NCI-H510A (cell line): ENCODE results near the gene NOC4L.
"Not testable (repeated sequence)": the region's sequence is repeated elsewhere in the genome, so short reads cannot be mapped to it uniquely, and the experiment has no call there.

Experiments used
- DNase-seq: peaks from one replicate; lab custom pipeline; 2025; lab: John Stamatoyannopoulos, UW

Gene NOC4L

DNA sequence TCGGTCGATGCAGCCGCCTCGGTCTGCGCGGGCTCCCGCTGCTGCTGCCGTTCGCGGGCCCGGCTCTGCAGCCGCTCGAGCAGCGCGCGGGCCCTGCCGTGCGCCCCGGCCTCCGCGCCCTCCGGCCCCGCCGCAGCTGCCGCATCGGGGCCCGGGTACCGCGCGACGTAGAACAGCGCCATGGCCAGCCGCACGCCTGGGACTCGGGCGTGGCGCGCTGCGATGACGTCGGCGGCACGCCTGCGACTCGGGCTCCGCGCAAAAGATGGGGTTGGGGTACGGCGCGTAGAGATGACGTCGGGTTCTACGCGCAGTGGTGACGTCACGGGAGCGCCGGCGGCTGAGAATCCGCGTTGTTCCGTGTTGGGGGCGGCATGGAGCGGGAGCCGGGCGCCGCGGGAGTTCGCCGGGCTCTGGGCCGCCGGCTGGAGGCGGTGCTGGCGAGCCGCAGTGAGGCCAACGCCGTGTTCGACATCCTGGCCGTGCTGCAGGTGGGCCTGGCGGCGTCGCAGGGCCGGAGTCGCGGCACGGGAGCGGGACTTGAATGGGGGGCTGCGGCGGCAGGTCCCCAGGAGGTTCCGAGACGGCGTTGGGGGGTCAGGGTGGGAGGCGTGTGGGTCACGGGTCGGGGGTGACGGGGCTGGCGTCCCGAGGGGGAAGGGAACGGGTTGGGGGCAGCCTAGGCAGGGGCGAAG is at the start of gene NOC4L, which contains the start of gene DDX51:
TSS of gene NOC4L (plus strand) at position 343 of the 695 bp plus-strand sequence. CDS start at position 375, 32 bp downstream.
TSS of gene DDX51 (minus strand) at position 205 of the 695 bp plus-strand sequence. CDS start at position 182, 23 bp downstream.
- DNase-seq, result peak; percentile 89

- DNase-seq, result no peak
Measured at GRCh38 chr12:132095520-132096409, 48.5 kb upstream of the NOC4L start.

DNA sequence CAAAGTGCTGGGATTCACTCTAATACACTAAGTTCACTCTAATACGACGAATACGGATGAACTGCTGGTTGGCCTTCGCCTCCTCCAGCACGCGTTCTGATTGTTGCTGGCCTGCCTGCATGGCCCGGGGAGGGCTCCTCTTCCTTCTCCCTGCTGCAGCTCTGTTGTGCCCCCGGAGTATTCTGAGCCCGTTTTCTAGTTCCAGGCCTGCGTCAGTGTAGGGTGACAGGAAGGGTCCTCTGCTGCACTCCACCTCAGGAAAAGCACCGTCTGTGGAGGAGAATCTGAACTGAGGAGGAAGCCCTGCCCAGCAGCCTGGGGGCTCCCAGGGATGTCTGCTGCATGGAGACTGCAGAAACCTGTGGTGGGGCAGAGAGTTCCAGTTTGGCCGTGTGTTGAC is 44.5 kb upstream of the NOC4L start:
- DNase-seq, result no peak

DNA sequence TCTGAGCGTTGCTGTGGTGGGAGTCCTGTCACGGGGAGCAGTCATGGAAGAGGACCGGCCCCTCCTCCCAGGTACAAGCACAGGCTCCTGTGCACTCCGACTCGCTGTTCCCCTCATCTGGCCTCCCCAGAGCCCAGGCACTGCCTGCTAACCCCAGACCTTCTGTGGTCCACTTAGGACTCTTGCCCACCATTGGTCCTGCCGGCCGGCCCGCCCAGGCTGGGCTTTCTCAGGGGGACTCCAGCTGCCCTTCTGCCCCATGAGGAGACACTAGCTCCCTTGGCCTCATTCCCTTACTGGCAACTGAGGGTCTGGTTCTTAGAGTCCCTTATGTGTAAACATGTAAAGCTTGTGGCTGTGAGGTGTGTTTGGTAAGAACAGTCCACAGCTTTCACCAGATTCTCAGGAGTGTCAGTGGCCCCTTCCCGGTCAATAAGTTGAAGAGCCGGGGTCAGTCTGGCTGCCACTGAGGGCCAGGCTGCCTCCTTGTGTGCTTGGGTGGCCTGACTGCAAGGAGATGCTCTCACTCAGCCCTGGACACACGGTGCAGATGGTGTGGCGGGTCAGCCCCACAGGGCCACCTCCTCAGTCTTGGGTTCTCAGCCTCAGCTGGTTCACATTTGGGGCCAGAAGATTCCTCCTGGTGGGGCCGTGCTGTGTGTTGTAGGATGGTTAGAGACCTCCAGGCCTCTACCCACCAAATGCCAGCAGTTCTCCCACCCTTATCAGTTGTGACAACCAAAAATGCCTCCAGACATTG is 43.8 kb upstream of the NOC4L start:
- DNase-seq, result no peak

- no peak for DNase-seq
Measured at GRCh38 chr12:132102297-132102696, 42.0 kb upstream of the NOC4L start.

DNA sequence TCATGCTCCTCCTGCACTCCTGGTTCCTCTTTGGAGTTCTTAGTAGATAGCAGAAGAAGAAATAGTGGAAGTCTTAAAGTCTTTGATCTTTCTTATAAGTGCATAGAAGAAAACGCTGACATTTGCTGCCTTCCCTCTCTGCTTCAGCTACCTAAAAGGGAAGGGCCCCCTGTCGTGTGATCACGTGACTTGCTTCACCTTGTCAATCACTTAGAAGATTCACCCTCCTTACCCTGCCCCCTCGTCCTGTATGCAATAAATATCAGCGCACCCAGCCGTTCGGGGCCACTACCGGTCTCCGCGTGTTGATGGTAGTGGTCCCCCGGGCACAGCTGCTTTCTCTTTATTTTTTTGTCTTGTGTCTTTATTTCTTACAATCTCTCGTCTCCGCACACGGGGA is 41.2 kb upstream of the NOC4L start:
- not testable (repeated sequence) for DNase-seq

- DNase-seq, result no peak
Measured at GRCh38 chr12:132103542-132104308, 40.5 kb upstream of the NOC4L start.

GRCh38 chr12:132105467-132105866 is 38.8 kb upstream of the NOC4L start:
- no peak for DNase-seq

DNA sequence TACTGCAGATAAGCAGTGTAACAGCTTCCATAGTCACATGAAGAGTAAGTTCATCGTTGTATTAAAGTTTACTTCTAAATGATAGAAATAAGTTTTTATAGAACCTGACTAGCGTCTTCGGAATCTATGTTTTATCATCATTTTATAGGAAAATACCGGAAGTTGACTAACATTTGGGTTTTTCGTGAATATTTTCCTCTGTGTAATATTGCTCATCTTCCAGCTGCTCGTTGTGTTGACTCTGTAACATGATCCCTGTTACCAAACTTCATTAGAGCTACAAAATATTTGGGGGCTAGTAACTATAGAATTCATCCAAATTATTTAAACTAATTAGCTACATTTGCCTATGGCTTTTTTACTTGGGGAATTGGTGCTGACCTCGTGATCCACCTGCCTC is 37.3 kb upstream of the NOC4L start:
- DNase-seq, result no peak

DNA sequence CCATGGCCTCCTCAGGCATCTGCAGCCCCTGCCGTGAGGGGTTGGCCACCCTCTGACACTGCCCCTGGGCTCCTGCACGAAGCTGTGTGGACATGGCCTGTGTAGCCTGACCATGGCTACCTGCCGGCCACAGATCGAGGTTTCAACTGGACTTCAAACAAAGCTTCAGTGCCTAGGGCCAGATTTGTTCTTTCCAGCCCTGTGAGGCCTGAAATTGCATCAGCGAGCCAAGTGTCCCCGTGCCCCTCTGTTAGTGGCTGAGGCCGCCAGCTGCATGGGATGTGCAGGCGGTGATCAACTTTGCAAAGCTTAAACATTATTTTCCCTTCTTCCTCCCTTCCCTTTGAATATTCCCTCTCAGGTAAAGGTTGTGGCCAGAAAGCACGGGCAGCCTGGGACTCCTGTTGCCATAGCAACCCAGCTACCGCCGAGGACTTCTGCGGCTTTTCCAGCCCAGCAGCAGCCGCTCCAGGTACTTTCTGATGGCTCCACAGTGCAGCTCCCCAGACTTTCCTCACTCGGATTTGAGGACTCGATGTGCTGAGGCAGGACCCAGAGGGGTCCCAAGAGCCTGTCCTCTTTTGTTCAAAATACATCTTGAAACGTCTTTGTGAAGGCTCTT is 35.9 kb upstream of the NOC4L start:
- no peak for DNase-seq

DNA sequence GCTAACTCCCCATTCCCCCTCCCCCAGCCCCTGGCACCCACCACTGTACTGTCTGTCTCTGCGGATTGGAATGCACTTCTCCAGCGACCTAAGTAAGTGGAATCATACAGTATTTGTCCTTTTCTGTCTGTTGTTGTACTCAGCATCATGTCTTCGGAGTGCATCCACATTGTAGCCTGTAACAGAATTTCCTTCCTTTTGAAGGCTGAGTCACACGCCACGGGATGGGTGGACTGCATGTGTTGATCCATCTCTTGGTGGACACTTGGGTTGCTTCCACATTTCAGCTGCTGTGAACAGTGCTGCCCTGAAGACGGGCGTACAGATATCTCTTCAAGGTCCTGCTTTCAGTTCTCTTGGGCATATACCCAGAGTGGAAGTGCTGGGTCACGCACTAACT is 34.5 kb upstream of the NOC4L start:
- no peak for DNase-seq

DNA sequence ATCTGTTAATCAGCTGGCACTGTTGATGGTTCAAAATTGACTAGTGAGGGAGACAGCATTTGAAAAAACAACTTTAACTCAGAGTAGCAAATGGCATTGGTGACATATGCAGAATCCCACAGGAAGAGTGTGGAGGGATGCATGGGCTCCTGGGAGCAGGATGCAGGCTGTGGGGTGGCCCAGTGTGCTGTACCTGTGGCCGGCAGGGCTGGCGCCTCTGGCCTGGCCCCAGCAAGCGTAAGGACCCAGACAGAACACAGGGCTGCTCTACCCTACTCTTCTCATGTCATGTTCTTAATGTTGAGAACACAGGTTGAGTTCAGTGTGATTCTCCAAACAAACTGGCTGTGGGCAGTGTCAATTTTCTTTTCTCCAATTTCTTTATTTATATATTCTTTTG is 33.6 kb upstream of the NOC4L start:
- no peak for DNase-seq

GRCh38 chr12:132111654-132112304 is 32.5 kb upstream of the NOC4L start:
- DNase-seq, result no peak

DNA sequence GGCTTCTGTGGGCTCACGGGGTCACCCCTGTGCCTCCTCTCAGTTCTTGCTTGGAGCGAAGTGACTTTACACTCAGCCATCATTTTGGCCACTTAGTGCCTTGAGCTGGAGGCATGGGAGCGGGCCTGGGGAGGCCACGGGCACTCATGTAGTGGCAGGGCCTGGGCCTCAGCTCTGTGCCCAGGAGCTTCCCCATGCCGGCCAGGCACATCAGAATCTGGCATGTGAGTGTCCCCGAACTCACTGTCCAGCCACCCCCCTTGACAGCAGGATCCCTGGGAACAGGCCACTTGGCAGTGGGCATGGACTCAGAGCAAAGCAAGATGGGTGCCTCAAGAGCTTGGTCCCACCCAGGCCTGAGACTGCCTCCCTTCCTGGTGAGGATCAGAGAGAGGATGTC is 29.6 kb upstream of the NOC4L start:
- no peak for DNase-seq

- no peak for DNase-seq
Measured at GRCh38 chr12:132115500-132115899, 28.8 kb upstream of the NOC4L start.

DNA sequence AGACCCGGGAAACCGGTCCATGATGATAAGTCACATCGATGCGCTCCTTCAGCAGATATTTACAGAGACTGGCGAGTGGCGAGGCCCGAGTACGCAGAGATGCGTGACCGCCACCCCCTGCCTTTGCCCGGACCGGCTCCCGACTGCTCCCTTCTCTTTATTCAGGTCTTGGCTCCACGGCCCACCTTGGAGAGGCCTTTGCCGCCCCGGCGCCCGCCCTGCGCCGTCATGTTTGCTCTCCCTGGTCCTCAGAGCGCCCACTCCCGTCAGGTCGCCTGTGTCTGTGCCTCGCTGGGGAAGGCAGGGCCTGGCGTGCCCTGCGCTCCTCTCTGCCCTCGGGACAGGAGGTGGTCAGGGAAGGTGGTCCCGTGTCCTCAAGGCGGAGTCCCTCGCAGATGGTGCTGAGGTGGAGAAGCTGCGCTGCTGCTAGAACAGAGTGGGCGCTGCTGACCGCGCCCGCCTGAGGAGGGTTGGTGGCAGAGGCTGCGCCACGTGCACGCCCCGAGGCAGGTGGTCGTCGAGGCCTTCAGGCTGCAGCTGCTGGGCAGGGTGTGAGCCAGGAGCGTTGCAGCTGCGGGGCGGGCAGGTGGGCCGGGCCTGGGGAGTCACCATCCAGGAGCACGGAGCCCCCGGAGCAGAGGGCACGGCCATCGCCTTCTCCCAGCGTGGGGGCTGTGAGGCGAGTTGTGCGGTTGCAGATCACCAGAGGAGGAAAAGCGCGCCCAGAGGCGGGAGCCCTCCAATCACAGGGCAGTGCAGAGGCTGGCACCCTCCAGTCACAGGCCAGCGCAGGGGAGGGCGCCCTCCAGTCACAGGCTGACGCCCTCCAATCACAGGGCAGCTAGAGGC is 27.3 kb upstream of the NOC4L start:
- no peak for DNase-seq

- no peak for DNase-seq
Measured at GRCh38 chr12:132117558-132117875, 26.7 kb upstream of the NOC4L start.

GRCh38 chr12:132118876-132119275 is 25.4 kb upstream of the NOC4L start:
- DNase-seq, result no peak

GRCh38 chr12:132121283-132121682 is 23.0 kb upstream of the NOC4L start:
- no peak for DNase-seq
